ENCODE results near the gene MFAP3L.

- TF ChIP-seq, protein P1, sequence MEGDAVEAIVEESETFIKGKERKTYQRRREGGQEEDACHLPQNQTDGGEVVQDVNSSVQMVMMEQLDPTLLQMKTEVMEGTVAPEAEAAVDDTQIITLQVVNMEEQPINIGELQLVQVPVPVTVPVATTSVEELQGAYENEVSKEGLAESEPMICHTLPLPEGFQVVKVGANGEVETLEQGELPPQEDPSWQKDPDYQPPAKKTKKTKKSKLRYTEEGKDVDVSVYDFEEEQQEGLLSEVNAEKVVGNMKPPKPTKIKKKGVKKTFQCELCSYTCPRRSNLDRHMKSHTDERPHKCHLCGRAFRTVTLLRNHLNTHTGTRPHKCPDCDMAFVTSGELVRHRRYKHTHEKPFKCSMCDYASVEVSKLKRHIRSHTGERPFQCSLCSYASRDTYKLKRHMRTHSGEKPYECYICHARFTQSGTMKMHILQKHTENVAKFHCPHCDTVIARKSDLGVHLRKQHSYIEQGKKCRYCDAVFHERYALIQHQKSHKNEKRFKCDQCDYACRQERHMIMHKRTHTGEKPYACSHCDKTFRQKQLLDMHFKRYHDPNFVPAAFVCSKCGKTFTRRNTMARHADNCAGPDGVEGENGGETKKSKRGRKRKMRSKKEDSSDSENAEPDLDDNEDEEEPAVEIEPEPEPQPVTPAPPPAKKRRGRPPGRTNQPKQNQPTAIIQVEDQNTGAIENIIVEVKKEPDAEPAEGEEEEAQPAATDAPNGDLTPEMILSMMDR (IDR thresholded peaks at IDR 0.05 in 4 of 5, conservative IDR thresholded peaks at IDR 0.05 in 1 of 5) = no peak
- no peak for TF ChIP-seq POLR2A (IDR thresholded peaks at IDR 0.05)
Observed at GRCh38 chr4:170058826-170059225, 32.6 kb upstream of the MFAP3L start.

All from gastrocnemius medialis (tissue), 4 donors.